Forelimb muscle (tissue), 1 donor: ENCODE measurements around the gene LHFPL4. TPM values are rescaled to one million over a fixed set of nuclear protein-coding genes. Genes with fewer than 3 reads are reported as not detected.
A peak's percentile ranks its signal among the peaks of the same experiment; 100 is the strongest.
"Not testable (repeated sequence)": the region's sequence is repeated elsewhere in the genome, so short reads cannot be mapped to it uniquely, and the experiment has no call there.

Experiments
- DNase-seq: peaks from one replicate; pipeline ENCODE4 v3.0.0-alpha.2; 2013; ENCODE audit warnings: low read depth
- polyA plus RNA-seq: library from polyadenylated mRNA; unstranded; fragments of 120-200 nt; gene quantifications from one replicate; pipeline ENCODE4 v1.2.1, GENCODE V29; 2013; ENCODE audit not compliant: insufficient read length

LHFPL4 gene
- 0.05 TPM for polyA plus RNA-seq

GRCh38 chr3:9553021-9553947 lies at the start of gene LHFPL4:
Gene LHFPL4 (minus strand): TSS chr3:9553822. CDS start chr3:9552679, 1,143 bp downstream.
- no peak for DNase-seq

- DNase-seq: no peak
These were observed 49.0 kb upstream of the LHFPL4 start for GRCh38 chr3:9602620-9603019.

DNA sequence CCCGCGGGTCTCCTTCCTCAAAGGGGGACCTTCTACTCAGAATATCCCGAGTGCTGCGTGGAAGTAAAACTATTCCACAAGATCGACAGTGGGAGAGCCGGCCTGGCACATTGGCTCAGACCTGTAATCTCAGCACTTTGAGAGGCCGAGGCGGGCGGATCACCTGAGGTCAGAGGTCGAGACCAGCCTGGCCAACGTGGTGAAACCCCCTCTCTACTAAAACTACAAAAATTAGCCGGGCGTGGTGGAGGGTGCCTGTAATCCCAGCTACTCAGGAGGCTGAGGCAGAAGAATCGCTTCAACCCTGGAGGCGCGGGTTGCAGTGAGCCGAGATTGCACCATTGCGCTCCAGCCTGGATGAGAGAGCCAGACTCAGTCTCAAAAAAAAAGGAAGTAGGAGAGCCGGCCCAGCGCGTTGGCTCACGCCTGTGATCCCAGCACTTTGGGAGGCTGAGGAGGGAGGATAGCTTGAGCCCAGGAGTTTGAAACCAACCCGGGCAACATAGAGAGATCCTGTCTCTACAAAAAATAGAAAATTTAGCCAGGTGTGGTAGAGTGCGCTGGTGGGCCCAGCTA lies 47.5 kb upstream of the LHFPL4 start:
- not testable (repeated sequence) for DNase-seq

DNA sequence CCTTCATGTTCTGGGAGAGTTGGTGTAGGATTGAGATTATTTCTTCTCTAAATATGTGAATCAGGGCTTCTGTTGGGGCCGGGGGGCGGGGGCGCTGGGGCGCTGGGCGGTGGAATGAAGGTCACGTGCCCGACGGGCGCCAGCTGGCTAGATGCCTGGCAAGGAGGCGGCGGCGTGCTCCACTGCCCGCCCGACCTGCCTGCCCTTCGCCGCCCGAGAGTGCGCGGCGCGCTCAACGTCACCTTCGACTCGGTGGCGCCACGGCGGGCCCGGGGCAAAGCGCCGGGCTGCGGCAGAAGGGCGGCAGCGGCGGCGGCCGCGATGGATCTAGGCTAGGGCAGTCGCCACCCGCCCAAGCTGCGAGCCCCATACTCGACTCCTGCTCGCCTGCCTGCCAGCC lies 47.0 kb upstream of the LHFPL4 start:
- no peak for DNase-seq

GRCh38 chr3:9598783-9599387 lies 45.3 kb upstream of the LHFPL4 start:
- DNase-seq: no peak

DNA sequence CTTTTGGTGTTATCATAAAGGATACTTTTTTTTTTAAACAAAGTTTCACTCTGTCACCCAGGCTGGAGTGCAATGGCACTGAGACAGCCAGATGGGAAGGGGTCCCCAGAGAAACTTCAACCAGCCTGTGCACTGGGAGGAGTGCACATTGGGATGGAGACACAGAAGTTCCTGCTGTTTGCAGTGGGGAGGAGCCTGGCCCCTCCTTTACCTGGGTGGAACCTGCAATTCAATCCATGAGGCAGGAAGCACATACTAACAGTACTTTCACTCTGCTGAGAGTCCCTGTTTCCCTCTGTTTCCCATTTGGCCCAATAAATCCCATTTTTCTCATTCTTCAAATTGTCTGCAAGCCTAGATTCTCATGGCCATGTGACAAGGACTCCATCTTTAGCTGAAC lies 42.3 kb upstream of the LHFPL4 start:
- DNase-seq: no peak

GRCh38 chr3:9591781-9592180 lies 38.2 kb upstream of the LHFPL4 start:
- not testable (repeated sequence) for DNase-seq

DNA sequence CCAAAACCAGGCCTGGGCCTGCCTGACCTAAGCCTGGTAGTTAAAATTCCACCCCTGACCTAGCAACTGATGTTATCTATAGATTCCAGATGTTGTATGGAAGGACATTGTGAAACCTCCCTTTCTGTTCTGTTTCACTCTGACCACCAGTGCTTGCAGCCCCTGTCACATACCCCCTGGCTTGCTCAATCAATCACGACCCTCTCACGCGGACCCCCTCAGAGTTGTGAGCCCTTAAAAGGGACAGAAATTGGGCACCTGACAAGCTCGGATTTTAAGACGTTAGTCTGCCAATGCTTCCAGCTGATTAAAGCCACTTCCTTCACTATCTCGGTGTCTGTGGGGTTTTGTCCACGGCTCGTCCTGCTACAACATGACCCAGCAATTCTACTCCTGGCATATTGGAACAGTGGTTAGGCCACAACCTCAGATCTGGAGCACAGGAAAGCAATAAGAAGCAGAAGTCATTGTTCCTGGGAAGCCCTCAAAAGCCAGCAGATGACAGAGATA lies 36.7 kb upstream of the LHFPL4 start:
- no peak for DNase-seq

DNA sequence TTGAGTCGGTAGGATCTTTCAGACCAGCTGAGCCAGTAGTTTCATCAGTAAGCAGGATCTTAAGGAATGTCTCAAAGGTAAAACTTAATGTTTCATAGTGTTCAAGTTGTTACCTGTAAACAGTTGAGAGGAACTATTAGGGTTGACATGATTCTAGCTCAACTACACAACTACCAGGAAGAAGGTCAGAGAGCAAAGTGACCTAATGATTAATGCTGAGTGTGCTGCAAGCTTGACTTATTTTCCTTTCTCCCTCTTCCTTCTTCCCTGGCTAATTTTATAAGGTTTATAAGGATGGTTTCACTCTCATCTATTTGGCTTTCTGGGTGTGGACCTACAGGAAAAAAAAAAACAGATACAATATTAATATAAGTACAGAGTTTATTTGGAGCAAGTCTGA lies 30.2 kb upstream of the LHFPL4 start:
- no peak for DNase-seq

DNA sequence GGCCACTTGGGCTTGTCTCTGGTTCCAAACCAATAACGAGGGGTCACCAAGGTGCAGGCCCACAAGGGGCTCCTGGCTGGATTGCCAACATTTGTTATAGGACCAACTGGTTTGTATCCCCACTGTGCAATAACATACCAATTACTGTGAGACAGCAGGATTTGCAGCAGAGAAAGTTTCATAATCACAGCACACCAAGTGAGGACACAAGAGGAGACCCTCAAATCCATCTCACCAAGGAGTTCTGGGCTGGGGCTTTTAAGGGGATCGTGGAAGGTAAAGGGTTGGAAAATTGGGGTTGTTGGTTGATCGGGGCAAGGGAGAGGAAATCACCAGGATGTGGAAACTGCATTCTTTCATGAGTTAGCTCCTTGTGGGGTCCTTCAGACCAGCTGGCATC lies 29.7 kb upstream of the LHFPL4 start:
- no peak for DNase-seq

- DNase-seq: no peak
These were observed 28.7 kb upstream of the LHFPL4 start for GRCh38 chr3:9582332-9582731.

- no peak for DNase-seq
These were observed 28.1 kb upstream of the LHFPL4 start for GRCh38 chr3:9581742-9582141.

DNA sequence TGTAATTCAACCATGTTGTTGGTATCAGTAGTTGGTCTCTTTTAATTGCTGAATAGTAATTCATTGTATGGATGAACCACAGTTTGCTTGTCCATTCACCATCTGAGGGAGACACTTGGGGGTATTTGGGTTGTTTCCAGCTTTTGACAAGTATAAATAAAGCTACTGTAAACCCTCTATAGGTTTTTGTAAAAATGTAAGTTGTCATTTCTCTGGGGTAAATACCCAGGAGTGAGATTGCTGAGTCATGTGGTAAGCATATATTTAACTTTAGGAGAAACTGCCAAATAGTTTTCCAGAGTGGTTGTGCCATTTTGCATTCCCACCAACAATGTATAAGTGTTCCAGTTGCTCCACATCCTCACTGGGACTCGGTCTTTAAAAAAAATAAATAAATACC lies 15.4 kb upstream of the LHFPL4 start:
- DNase-seq: no peak

DNA sequence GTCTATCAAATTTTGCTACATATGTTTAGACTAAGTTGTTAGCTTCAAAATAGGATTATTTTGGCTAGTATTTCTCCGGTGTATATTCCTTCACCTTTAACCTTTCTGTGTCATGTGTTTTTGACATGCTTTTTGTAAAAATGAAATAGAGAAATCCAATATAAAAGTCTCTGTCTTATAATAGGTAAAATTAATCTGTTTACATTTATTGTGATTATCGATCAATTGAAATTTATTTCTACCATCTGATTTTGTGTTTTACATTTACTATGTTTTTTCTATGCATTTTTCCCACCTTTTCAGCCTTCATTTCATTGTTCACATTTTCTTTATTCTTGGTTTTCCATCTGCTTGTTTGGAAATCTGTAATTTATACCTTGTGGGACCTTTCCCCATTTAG lies 11.7 kb upstream of the LHFPL4 start:
- no peak for DNase-seq

- no peak for DNase-seq
These were observed 10.2 kb upstream of the LHFPL4 start for GRCh38 chr3:9563851-9564250.

- not testable (repeated sequence) for DNase-seq
These were observed 6.4 kb upstream of the LHFPL4 start for GRCh38 chr3:9560056-9560455.

GRCh38 chr3:9553948-9554513 lies 409 bp upstream of the LHFPL4 start:
- DNase-seq: no peak

DNA sequence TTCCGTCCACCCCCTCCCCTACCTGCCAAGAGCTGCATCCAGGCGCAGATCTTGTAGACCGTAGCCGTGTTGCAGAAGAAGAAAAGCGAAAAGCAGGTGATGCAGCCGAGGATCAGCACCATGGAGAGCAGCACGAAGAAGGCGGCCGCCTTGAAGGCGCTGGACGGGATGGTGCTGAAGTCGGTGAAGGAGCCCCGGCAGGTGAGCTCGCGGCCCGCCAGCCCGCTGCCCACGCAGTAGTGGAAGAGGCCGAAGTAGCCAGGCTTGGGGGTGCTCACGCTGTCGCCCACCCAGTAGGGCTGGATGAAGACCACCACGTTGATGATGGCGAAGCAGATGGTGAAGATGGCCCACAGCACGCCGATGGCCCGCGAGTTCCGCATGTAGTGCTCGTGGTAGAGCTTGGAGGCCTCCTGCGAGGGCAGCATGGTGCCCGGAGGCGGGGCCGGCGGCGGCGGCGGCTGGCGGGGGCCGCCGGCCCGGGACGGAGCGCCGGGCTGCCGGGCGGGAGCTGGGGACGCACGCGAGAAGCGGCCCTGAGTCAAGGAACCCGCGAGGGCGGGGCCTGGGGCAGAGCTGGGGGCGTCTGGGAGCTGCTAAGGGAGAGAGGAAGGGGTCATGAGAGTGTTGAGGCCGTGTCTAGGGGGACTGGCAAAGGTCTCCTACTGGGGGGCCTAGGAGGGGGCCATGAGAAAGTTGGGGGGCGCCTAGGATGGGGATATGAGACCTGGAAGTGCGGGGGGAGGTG lies 1.2 kb downstream of the LHFPL4 start:
- peak; percentile 19 for DNase-seq

DNA sequence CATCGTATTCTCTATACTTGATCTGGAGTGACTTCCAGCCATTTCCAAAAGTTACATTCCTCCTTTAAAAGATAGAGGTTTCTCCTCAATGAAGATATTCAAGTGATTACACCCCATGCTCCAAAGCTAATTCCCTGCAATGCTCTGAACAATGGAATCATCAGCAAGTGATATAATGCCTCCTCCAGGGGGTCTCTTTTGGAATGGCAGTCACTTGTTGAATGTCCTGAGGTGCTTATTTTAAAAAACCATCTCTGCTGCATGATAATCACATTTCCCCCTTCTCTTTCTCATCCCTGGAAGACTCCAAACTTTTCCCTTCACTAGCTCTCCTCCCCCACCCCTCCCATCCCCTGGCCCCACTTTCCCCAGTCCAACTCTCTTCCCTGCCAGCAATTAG lies 2.6 kb downstream of the LHFPL4 start:
- DNase-seq: no peak

GRCh38 chr3:9549600-9549999 lies 4.0 kb downstream of the LHFPL4 start:
- DNase-seq: no peak

GRCh38 chr3:9548991-9549390 lies 4.6 kb downstream of the LHFPL4 start:
- DNase-seq: no peak

DNA sequence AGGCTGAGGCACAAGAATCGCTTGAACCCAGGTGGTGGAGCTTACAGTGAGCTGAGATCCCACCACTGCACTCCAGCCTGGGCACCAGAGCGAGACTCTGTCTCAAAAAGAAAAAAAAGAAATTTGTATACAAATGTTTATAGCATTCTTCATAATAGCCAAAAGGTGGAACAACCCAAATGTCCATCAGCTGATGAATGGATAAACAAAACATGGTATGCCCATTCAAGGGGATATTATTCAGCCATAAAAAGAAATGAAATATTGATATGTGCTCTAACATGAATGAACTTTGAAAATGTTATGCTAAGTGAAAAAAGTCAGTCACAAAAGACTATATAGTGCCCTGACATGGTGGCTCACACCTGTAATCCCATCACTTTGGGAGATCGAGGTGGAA lies 11.4 kb downstream of the LHFPL4 start:
- DNase-seq: no peak
